ENCODE measurements around the gene SPTLC2.
A peak's percentile ranks its signal among the peaks of the same experiment; 100 is the strongest.

Gene SPTLC2

DNA sequence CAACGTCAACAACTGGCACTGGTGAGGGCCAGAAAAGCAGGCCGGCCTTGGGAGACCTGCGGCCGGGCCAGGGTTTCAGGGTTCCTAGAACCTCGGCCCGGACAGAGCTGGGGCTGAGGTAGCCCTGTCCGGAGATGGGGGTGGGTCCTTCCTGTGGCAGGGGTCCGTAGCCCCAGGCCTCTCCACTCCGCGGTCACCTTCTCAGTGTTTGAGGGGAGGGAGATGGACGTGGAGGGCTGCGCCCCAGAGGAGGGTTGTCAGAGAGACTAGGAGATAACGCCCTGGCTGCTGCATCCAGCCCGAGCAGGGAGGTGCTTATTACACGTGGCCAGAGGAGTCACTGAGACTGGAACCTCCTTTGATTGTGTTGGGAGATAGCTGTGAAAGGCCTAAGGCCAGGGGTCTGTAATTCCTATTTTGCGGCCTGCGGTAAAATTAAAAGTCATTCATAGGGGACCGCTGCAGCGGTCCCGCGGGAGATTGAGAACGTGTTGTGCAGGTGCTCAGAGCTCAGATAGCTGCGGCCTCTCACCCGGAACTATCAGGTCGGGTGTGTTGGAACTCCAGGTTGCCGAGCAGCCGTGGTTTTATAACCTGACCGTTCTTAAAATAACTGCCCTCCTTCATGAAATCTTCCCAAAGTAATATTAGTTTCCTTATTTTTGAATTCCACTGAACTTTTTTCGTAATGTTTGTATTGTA is 158.0 kb downstream of the SPTLC2 start:
- peak in 1 of 2 donors; percentile 24 for DNase-seq

DNA sequence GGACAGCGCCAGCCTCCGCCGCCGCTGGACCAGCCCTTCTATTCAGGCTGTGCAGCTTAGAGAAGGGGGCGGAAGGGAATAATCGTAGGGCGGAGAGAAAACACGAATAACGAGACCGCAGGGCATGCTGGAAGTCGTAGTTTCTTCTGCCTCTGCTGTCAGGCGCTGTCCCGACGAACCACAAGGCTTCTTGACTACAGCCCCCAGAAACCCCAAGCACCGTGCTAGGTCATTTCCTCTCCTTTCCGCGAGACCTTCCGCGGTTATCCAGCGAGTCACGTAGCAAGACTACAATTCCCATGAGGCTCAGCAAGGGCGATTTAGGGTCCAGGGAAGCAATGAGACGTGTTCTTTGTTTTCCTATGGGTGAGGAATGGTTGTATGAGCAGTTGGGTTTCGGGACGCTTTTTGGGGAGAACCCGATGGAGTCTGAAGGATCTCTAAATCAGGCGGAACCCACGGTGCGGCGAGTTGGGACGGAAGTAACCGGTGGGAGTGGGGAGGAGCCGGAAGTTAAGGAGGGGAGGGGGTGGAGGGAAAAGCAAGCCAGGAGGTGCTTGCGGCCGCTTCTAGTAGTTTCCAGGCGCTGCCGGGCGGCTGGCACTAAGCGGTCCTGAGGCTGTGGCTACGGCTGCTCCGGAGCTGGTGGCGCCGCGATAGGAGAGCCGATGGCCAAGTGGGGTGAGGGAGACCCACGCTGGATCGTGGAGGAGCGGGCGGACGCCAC is 158.8 kb downstream of the SPTLC2 start, which contains the start of the genes AHSA1 and VIPAS39:
TSS of gene AHSA1 (plus strand) at position 572 of the 727 bp plus-strand sequence. CDS start at position 669, 97 bp downstream.
TSS of gene VIPAS39 (minus strand) at position 80 of the 727 bp plus-strand sequence. CDS start 3,499 bp downstream, outside the sequence.
- peak; percentile 90 to 93 for DNase-seq

GRCh38 chr14:77457115-77457521 is 159.3 kb downstream of the SPTLC2 start:
- DNase-seq: no peak

Measured in activated CD4-positive, alpha-beta T cell treated with anti-CD3 and anti-CD28 coated beads for 4 hours (primary cell).